GM23338 (cell line): ENCODE measurements around the gene CSKMT. TPM values are rescaled to one million over a fixed set of nuclear protein-coding genes. Genes with fewer than 3 reads are reported as not detected.
"Not testable (repeated sequence)": the region's sequence is repeated elsewhere in the genome, so short reads cannot be mapped to it uniquely, and the experiment has no call there.

Experiments
- ATAC-seq: fragments of 200-7000 bp; cut with Tn5 transposase; 3 replicates; pipeline ENCODE4 v1.9.1; 2020
- DNase-seq: peaks from one replicate; pipeline ENCODE4 v3.0.0-alpha.2; 2015; ENCODE audit warnings: low spot score
- H2AFZ ChIP-seq: fragments of 200-600 bp; sonication (generic); 2 replicates; pipeline ENCODE4 v1.8.0; 2016; ENCODE audit warnings: antibody characterized with exemption, mild to moderate bottlenecking, moderate library complexity
- H3F3A ChIP-seq: fragments of 200-600 bp; sonication (generic); replicated peaks from 2 replicates; pipeline ENCODE4 v1.8.0; 2017; ENCODE audit warnings: antibody characterized with exemption, mixed run types, low read depth
- H3K27ac ChIP-seq: fragments of 200-600 bp; sonication (generic); 2 replicates; pipeline ENCODE4 v1.6.1; 2016; ENCODE audit warnings: low read depth
- H3K27me3 ChIP-seq: fragments of 200-600 bp; sonication (generic); 2 replicates; pipeline ENCODE4 v1.8.0; 2016; ENCODE audit warnings: mild to moderate bottlenecking, mixed run types, moderate library complexity; ENCODE audit not compliant: insufficient read depth
- H3K36me3 ChIP-seq: fragments of 200-600 bp; sonication (generic); 2 replicates; pipeline ENCODE4 v1.8.0; 2016; ENCODE audit warnings: mild to moderate bottlenecking; ENCODE audit not compliant: insufficient read depth
- H3K4me1 ChIP-seq: fragments of 200-600 bp; sonication (generic); 2 replicates; pipeline ENCODE4 v1.8.0; 2016; ENCODE audit warnings: mild to moderate bottlenecking, moderate library complexity; ENCODE audit not compliant: insufficient read depth
- H3K4me2 ChIP-seq: fragments of 200-600 bp; sonication (generic); 2 replicates; pipeline ENCODE4 v1.7.1; 2017; ENCODE audit warnings: mixed run types
- H3K4me3 ChIP-seq: fragments of 200-600 bp; sonication (generic); 2 replicates; pipeline ENCODE4 v1.6.1; 2016; ENCODE audit warnings: mixed run types
- H3K79me2 ChIP-seq: fragments of 200-600 bp; sonication (generic); replicated peaks from 2 replicates; pipeline ENCODE4 v1.8.0; 2017; ENCODE audit warnings: mild to moderate bottlenecking; ENCODE audit not compliant: insufficient read depth
- H3K9me2 ChIP-seq: fragments of 200-600 bp; sonication (generic); 2 replicates; pipeline ENCODE4 v1.8.0; 2017; ENCODE audit not compliant: insufficient read depth
- H4K20me1 ChIP-seq: fragments of 200-600 bp; sonication (generic); replicated peaks from 2 replicates; pipeline ENCODE4 v1.8.0; 2017; ENCODE audit warnings: mild to moderate bottlenecking; ENCODE audit not compliant: insufficient read depth
- H3K27ac Mint-ChIP-seq: 2 replicates; pipeline ENCODE4 v1.8.0; 2020; ENCODE audit warnings: inconsistent platforms, mild to moderate bottlenecking, moderate library complexity, mixed read lengths
- H3K27me3 Mint-ChIP-seq: 3 replicates; pipeline ENCODE4 v1.8.0; 2022; ENCODE audit warnings: low read depth, mild to moderate bottlenecking, moderate library complexity, mixed read lengths, inconsistent platforms; ENCODE audit not compliant: insufficient read depth, poor library complexity
- H3K36me3 Mint-ChIP-seq: 3 replicates; pipeline ENCODE4 v1.8.0; 2021; ENCODE audit warnings: low read depth, mild to moderate bottlenecking, inconsistent platforms, moderate library complexity, mixed read lengths
- H3K4me1 Mint-ChIP-seq: 3 replicates; pipeline ENCODE4 v1.8.0; 2020; ENCODE audit warnings: mild to moderate bottlenecking, inconsistent platforms, mixed read lengths
- H3K4me3 Mint-ChIP-seq: 3 replicates; pipeline ENCODE4 v1.8.0; 2021; ENCODE audit warnings: moderate library complexity, mild to moderate bottlenecking, inconsistent platforms, mixed read lengths
- H3K9me3 Mint-ChIP-seq: 3 replicates; pipeline ENCODE4 v1.8.0; 2020; ENCODE audit warnings: moderate library complexity, mild to moderate bottlenecking, inconsistent platforms, mixed read lengths
- CTCF ChIP-seq, 2 experiments: fragments of 200-600 bp in 1 of 2; sonication (generic) in 1 of 2; conservative IDR thresholded peaks; 2 replicates each; pipeline versions ENCODE4 v1.5.1 to v1.6.1; 2016 to 2017; ENCODE audit warnings: antibody characterized with exemption in 2 of 2, low read depth in 2 of 2, mild to moderate bottlenecking in 2 of 2, moderate library complexity in 1 of 2
- EZH2 ChIP-seq: fragments of 200-600 bp; sonication (generic); IDR thresholded peaks from one replicate; pipeline ENCODE4 v1.8.0; 2017; ENCODE audit warnings: antibody characterized with exemption, mild to moderate bottlenecking, low read depth; ENCODE audit not compliant: unreplicated experiment
- EZH2phosphoT487 ChIP-seq: fragments of 200-600 bp; sonication (generic); IDR thresholded peaks from one replicate; pipeline ENCODE4 v1.8.1; 2018; ENCODE audit warnings: antibody characterized with exemption; ENCODE audit not compliant: unreplicated experiment
- JUNB ChIP-seq: IDR thresholded peaks from one replicate; pipeline ENCODE4 v1.6.1; 2016; ENCODE audit warnings: antibody characterized with exemption; ENCODE audit not compliant: unreplicated experiment
- STAT1 ChIP-seq: IDR thresholded peaks from one replicate; pipeline ENCODE4 v1.6.1; 2016; ENCODE audit warnings: antibody characterized with exemption; ENCODE audit not compliant: unreplicated experiment
- ZNF462 ChIP-seq: fragments of 250-450 bp; sonication (Bioruptor Pico); IDR thresholded peaks from 2 replicates; pipeline ENCODE4 v1.5.0; 2020; ENCODE audit warnings: mild to moderate bottlenecking, moderate library complexity
- polyA plus RNA-seq: library from polyadenylated mRNA; unstranded; fragments of >200 nt; fragmentation: Nextera tagmentation; extraction: Ambion mirVana; gene quantifications from 2 replicates; pipeline ENCODE4 v1.2.1, GENCODE V29; 2016
- total RNA-seq: library from RNA; depleted of rRNA; stranded (reverse); fragments of >200 nt; shearing (Covaris generic); gene quantifications from 2 replicates; pipeline ENCODE4 v1.2.3, GENCODE V29; 2014

The CSKMT gene
- total and polyA plus RNA-seq, 2 experiments from 2014 or later: 8.0 to 25.6 TPM

- TF ChIP-seq ZNF462 (CRISPR knock-in tag) (no peak), CTCF (conservative IDR thresholded peaks at IDR 0.05; ENCODE audit: low read depth in 2 of 2) (no peak), STAT1 (no peak), EZH2 (no peak), EZH2phosphoT487 (no peak), JUNB (no peak)
Measured at GRCh38 chr11:62673196-62673525, 8.0 kb downstream of the CSKMT start (continued).

GRCh38 chr11:62675415-62675814 lies 10.3 kb downstream of the CSKMT start:
- peaks cover 31% of the 10 kb centered on the region for H3K79me2 ChIP-seq

More at GRCh38 chr11:62675415-62675814, 10.3 kb downstream of the CSKMT start:
- peaks cover 34% of the 10 kb centered on the region for H3F3A ChIP-seq
- H3K9me3 Mint-ChIP-seq, H3K27ac ChIP-seq, H2AFZ ChIP-seq, H3K4me3 Mint-ChIP-seq, H3K36me3 ChIP-seq, ATAC-seq, H4K20me1 ChIP-seq, H3K27ac Mint-ChIP-seq, DNase-seq, H3K4me3 ChIP-seq, H3K4me2 ChIP-seq, H3K9me2 ChIP-seq, H3K27me3 ChIP-seq: not testable (repeated sequence)
- H3K4me1 ChIP-seq: peaks cover 20% of the 10 kb centered on the region
- Mint-ChIP-seq H3K36me3 (peaks cover 49% of the 10 kb centered on the region), H3K27me3 (peaks cover 20% of the 10 kb centered on the region), H3K4me1 (peaks cover 14% of the 10 kb centered on the region)
